Activated CD8-positive, alpha-beta memory T cell treated with anti-CD3 and anti-CD28 coated beads for 36 hours (primary cell): ENCODE results near the gene SINHCAF. TPM values are rescaled to one million over a fixed set of nuclear protein-coding genes. Genes with fewer than 3 reads are reported as not detected.
"Not testable (repeated sequence)": the region's sequence is repeated elsewhere in the genome, so short reads cannot be mapped to it uniquely, and the experiment has no call there.

Experiments used
- CTCF ChIA-PET: fragments of 350-600 bp; sonication (Branson Sonifier 250); formaldehyde crosslinking; loops from one replicate; lab custom pipeline; 2021; ENCODE audit warnings: antibody characterized with exemption; lab: Charles Lee
- POLR2A ChIA-PET: fragments of 350-600 bp; sonication (Branson Sonifier 250); formaldehyde crosslinking; loops from one replicate; lab custom pipeline; 2021; ENCODE audit warnings: antibody characterized with exemption; lab: Charles Lee
- total RNA-seq, 2 experiments: library from RNA; stranded (reverse); gene quantifications; one replicate each; pipeline ENCODE4 v1.2.3, GENCODE V29; 2021

Gene SINHCAF
- total RNA-seq, 2 experiments from 2014 or later = 172 to 181 TPM

GRCh38 chr12:31248815-31249214, 77.1 kb downstream of the SINHCAF start:
- POLR2A ChIA-PET = no interaction called here
- CTCF ChIA-PET = no interaction called here

- ChIA-PET POLR2A (no interaction called here), CTCF (no interaction called here)
These were observed 77.6 kb downstream of the SINHCAF start for GRCh38 chr12:31248337-31248736.

GRCh38 chr12:31246470-31246850, 79.5 kb downstream of the SINHCAF start:
- CTCF ChIA-PET = no interaction called here
- POLR2A ChIA-PET = no interaction called here

- CTCF ChIA-PET = interaction anchor here (0.8 kb wide), 1 partner anchor 37 kb away, joined by 4 read pairs; no protein-coding TSS in a partner anchor
These were observed 80.0 kb downstream of the SINHCAF start for GRCh38 chr12:31245822-31246469.

GRCh38 chr12:31242418-31242817, 83.5 kb downstream of the SINHCAF start:
- CTCF ChIA-PET, POLR2A ChIA-PET: not testable (repeated sequence)

More at GRCh38 chr12:31245822-31246469, 80.0 kb downstream of the SINHCAF start:
- POLR2A ChIA-PET = no interaction called here

GRCh38 chr12:31238764-31239387, 87.1 kb downstream of the SINHCAF start:
- CTCF ChIA-PET = interaction anchor here (1.1 to 2.0 kb wide), 4 partner anchors 13 to 391 kb away, joined by 3 to 11 read pairs (median 5); no protein-coding TSS in a partner anchor
- POLR2A ChIA-PET = no interaction called here

GRCh38 chr12:31238333-31238732, 87.6 kb downstream of the SINHCAF start:
- POLR2A ChIA-PET = not testable (repeated sequence)

GRCh38 chr12:31236998-31237637, 88.8 kb downstream of the SINHCAF start:
- POLR2A ChIA-PET = no interaction called here
- CTCF ChIA-PET = interaction anchor here (0.6 to 1.7 kb wide), 2 partner anchors 35 to 1718 kb away, joined by 3 to 5 read pairs; no protein-coding TSS in a partner anchor

More at GRCh38 chr12:31238333-31238732, 87.6 kb downstream of the SINHCAF start:
- CTCF ChIA-PET = interaction anchor here (1.7 to 2.0 kb wide), 3 partner anchors 13 to 391 kb away, joined by 5 to 11 read pairs (median 5); no protein-coding TSS in a partner anchor

- POLR2A ChIA-PET = no interaction called here
- CTCF ChIA-PET = interaction anchor here (1.4 kb wide), 1 partner anchor 15 kb away, joined by 4 read pairs; no protein-coding TSS in a partner anchor
These were observed 90.0 kb downstream of the SINHCAF start for GRCh38 chr12:31235868-31236395.

DNA sequence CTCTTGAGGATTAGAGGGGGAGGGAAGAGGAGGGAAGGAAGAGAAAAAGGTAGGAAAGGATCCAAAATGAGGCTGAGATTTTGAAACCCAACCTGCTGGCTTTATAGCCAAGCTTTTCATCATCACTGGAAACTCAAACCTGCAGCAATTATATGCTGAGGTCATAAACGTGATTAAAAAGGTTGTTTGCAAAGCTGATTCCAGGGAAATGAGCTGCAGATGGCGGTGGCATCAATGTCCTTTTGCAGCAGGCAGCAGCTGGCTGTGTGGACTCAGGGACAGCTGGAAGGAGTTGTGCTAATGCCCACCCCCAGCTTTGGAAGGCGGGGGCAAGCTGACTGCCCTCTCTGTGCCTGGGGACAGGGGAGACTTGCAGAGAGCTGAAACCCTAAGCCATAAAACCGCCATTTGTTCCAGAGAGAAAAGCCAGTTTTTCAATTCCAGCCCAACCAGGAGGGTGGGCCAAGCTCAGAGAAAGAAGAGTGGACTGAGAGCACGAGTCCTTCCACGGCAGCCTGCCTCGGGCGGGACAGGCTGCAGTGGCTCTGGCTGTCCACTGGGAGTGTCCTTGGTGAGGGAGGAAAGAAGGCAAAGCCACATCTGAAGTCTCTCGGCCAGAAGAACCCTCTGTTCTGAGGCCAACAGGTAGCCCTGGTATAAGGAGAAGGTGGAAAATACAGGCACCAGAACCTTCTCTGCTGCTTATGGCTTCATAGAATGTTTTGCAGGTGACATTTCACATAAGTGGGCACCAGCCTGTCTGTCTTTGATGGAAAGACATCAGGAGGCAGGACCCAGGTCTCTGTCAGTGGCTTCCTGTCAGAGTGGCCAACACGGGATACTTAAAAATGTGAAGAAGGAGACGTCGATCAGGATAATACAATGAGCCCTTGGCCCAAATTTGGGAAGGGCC, 90.7 kb downstream of the SINHCAF start:
- ChIA-PET CTCF (interaction anchor here (1.4 kb wide), 1 partner anchor 16 kb away, joined by 4 read pairs; no protein-coding TSS in a partner anchor), POLR2A (no interaction called here)

GRCh38 chr12:31234053-31234840, 91.7 kb downstream of the SINHCAF start:
- ChIA-PET CTCF (interaction anchor here (1.4 kb wide), 1 partner anchor 17 kb away, joined by 4 read pairs; no protein-coding TSS in a partner anchor), POLR2A (no interaction called here)

DNA sequence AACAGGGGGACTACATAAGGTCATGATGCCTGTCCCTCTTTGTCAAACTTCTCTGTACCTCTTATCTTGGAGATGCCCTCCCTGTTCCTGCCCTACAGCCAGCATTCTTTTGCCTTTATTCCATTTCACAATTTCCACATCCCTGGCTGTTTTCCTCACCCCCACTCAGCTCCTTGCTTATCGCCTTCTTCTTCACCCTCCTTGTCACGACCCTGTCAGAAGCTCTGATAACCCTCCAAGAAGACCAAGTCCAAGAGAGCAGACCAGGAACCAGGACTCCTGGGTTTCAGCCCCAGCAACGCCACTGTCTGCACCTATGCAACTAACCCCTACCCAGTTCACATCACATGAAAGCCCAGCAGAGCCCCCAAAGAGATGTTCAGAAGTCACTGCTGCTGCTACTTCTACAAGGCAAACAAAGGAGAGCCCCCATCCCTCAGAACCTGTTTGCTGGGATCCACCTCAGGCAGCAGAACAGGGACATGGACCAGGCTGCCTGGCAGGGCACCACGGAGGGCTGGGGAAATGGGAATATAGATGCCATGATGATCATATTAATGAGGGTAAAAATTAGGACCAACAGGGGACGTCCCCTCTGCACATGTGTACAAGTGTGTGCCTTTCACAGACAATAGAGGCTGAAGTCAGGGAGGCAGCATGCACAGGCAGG, 92.8 kb downstream of the SINHCAF start:
- ChIA-PET POLR2A (no interaction called here), CTCF (no interaction called here)

GRCh38 chr12:31232361-31232965, 93.5 kb downstream of the SINHCAF start:
- ChIA-PET POLR2A (interaction anchor here (0.5 kb wide), 1 partner anchor 311 kb away, joined by 4 read pairs; no protein-coding TSS in a partner anchor), CTCF (no interaction called here)

DNA sequence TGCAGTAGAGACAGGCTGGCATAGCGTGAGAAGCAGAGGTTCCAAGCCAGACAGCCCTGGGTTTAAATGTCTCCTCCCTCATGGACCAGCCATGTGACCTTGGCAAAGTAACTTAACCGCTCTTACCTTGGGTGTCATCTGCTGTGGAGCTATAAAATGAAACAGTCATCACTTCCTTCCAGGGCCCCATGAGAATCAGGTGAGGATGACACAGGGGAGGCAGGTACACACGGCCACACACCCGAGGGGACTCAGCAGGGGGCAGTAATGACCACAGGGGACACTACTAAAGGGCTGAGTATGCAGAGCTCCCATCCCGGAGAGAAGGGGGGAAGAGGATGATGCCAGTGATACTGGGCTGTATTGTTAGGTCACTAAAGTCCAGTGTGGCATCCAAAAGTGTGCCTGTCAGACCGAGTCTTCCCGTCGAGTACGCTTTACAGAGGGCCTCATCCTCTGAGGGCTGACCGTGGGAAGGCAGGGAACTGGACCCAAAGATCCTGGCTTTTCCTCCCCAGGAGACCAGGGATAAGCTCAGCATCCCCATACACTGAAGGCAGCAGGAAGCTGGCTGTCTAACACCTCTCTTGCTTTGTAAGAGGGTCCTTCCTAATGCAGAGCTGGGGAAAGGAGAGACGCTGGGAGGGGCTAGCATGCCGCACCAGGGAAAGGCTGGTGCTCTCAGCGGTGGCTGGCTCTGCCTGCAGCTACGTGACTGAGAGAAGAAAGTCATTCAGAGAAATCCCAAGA, 94.2 kb downstream of the SINHCAF start:
- POLR2A ChIA-PET = interaction anchor here (0.5 kb wide), 1 partner anchor 310 kb away, joined by 4 read pairs; no protein-coding TSS in a partner anchor

More for the DNA sequence above, 94.2 kb downstream of the SINHCAF start:
- CTCF ChIA-PET = no interaction called here
